A549 (cell line): ENCODE data around the gene GLOD4. TPM values are rescaled to one million over a fixed set of nuclear protein-coding genes. Genes with fewer than 3 reads are reported as not detected.

Experiments used
- ATAC-seq, 2 experiments: fragments of 200-7000 bp in 1 of 2; fragments of >200 bp in 1 of 2; cut with Nextera tagmentation in 1 of 2; cut with Tn5 transposase in 1 of 2; 3 replicates each; pipeline versions ENCODE4 v1.8.0 to v1.9.1; 2018 to 2020; ENCODE audit warnings: mild to moderate bottlenecking in 1 of 2, moderate library complexity in 1 of 2
- CTCF ChIA-PET: fragments of 300-600 bp; sonication (Branson Sonifier 250); formaldehyde crosslinking; extraction: SDS; loops from one replicate; lab custom pipeline; 2021; ENCODE audit warnings: antibody characterized with exemption, inconsistent platforms; lab: Yijun Ruan, JAX
- POLR2A ChIA-PET: fragments of 350-600 bp; formaldehyde crosslinking; extraction: SDS; loops from one replicate; lab custom pipeline; 2021; ENCODE audit warnings: antibody characterized with exemption, inconsistent platforms; lab: Yijun Ruan, JAX
- DNase-seq, 2 experiments: peaks; one replicate each; pipeline versions ENCODE4 v3.0.0 to v3.0.0-alpha.2; 2011 to 2016; ENCODE audit warnings: low read depth in 1 of 2, low spot score in 1 of 2
- FAIRE-seq: peaks from 2 replicates; lab custom pipeline; 2011; peaks lifted over from hg19 to GRCh38; lab: Jason Lieb, UNC
- H3K27ac ChIP-seq, 2 experiments: fragments of >200 bp; sonication (Bioruptor Twin); formaldehyde crosslinking; 3 replicates each; pipeline ENCODE4 v1.5.1; 2016 to 2017
- H3K4me1 ChIP-seq: fragments of >200 bp; sonication (Bioruptor Twin); formaldehyde crosslinking; 3 replicates; pipeline ENCODE4 v1.6.1; 2016
- H3K4me2 ChIP-seq: fragments of >200 bp; sonication (Bioruptor Twin); formaldehyde crosslinking; 3 replicates; pipeline ENCODE4 v1.6.1; 2016
- H3K4me3 ChIP-seq: fragments of >200 bp; sonication (Bioruptor Twin); formaldehyde crosslinking; 3 replicates; pipeline ENCODE4 v1.5.1; 2016
- H3K9me3 ChIP-seq: fragments of >200 bp; sonication (Bioruptor Twin); formaldehyde crosslinking; 3 replicates; pipeline ENCODE4 v1.6.1; 2016
- ATOH8 ChIP-seq: fragments of 250-450 bp; sonication (Bioruptor Pico); IDR thresholded peaks from 2 replicates; pipeline ENCODE4 v1.5.0; 2020; ENCODE audit warnings: low read depth, mild to moderate bottlenecking, moderate library complexity
- BCL3 ChIP-seq: fragments of >200 bp; sonication (Bioruptor Twin); formaldehyde crosslinking; IDR thresholded peaks from 3 replicates; pipeline ENCODE4 v1.6.1; 2016
- BHLHE40 ChIP-seq: IDR thresholded peaks from 2 replicates; pipeline ENCODE4 v1.6.1; 2012; ENCODE audit warnings: low read depth, low read length, inconsistent platforms
- CEBPB ChIP-seq, 2 experiments: fragments of >200 bp in 1 of 2; sonication (Bioruptor Twin) in 1 of 2; formaldehyde crosslinking in 1 of 2; IDR thresholded peaks; 2 replicates each; pipeline ENCODE4 v1.6.1; 2012 to 2016
- CHD2 ChIP-seq: fragments of 150-350 bp; IDR thresholded peaks from 2 replicates; pipeline ENCODE4 v1.6.1; 2014; ENCODE audit warnings: low read length; ENCODE audit not compliant: partially characterized antibody
- EP300 ChIP-seq, 2 experiments: fragments of >200 bp; sonication (Bioruptor Twin); formaldehyde crosslinking; IDR thresholded peaks; 2 replicates in 1 of 2; 3 replicates in 1 of 2; pipeline ENCODE4 v1.6.1; 2016 to 2017
- ESRRA ChIP-seq: fragments of 150-350 bp; IDR thresholded peaks from 2 replicates; pipeline ENCODE4 v1.6.1; 2014; ENCODE audit warnings: mild to moderate bottlenecking, low read length, borderline replicate concordance
- FOSB ChIP-seq: fragments of 250-450 bp; sonication (Bioruptor Pico); IDR thresholded peaks from 2 replicates; pipeline ENCODE4 v1.5.0; 2020; ENCODE audit warnings: mild to moderate bottlenecking, moderate library complexity
- HOXB5 ChIP-seq: fragments of 250-450 bp; sonication (Bioruptor Pico); IDR thresholded peaks from 2 replicates; pipeline ENCODE4 v1.5.0; 2020; ENCODE audit warnings: mild to moderate bottlenecking, moderate library complexity
- KDM1A ChIP-seq: fragments of 200-600 bp; sonication (generic); IDR thresholded peaks from 2 replicates; pipeline ENCODE4 v1.6.1; 2016; ENCODE audit warnings: low read depth, mild to moderate bottlenecking
- MAFK ChIP-seq: fragments of 450-650 bp; IDR thresholded peaks from 2 replicates; pipeline ENCODE4 v1.6.1; 2014; ENCODE audit not compliant: partially characterized antibody
- MAZ ChIP-seq: fragments of 150-350 bp; IDR thresholded peaks from 2 replicates; pipeline ENCODE4 v1.6.1; 2014; ENCODE audit warnings: antibody characterized with exemption, low read depth, low read length, borderline replicate concordance
- NPAS2 ChIP-seq: fragments of 250-450 bp; sonication (Bioruptor Pico); IDR thresholded peaks from 2 replicates; pipeline ENCODE4 v1.8.0; 2022; ENCODE audit warnings: mild to moderate bottlenecking, moderate library complexity, borderline replicate concordance
- POLR2AphosphoS2 ChIP-seq: conservative IDR thresholded peaks from 2 replicates; pipeline ENCODE4 v1.6.1; 2012; ENCODE audit warnings: low read length, improper control_type of control experiment, inconsistent platforms
- RAD21 ChIP-seq, 2 experiments: fragments of >200 bp in 1 of 2; sonication (Bioruptor Twin) in 1 of 2; formaldehyde crosslinking in 1 of 2; IDR thresholded peaks in 1 of 2; conservative IDR thresholded peaks in 1 of 2; 2 replicates in 1 of 2; 3 replicates in 1 of 2; pipeline ENCODE4 v1.6.1; 2012 to 2018; ENCODE audit warnings: inconsistent platforms in 1 of 2
- RFX5 ChIP-seq: fragments of 450-650 bp; IDR thresholded peaks from 2 replicates; pipeline ENCODE4 v1.7.1; 2014; ENCODE audit warnings: antibody characterized with exemption, mild to moderate bottlenecking, moderate library complexity
- RNF2 ChIP-seq: fragments of 200-600 bp; sonication (generic); IDR thresholded peaks from 2 replicates; pipeline ENCODE4 v1.6.1; 2016; ENCODE audit warnings: low read depth, mild to moderate bottlenecking, antibody characterized with exemption, moderate library complexity, borderline replicate concordance
- TFCP2L1 ChIP-seq: fragments of 250-450 bp; sonication (Bioruptor Pico); IDR thresholded peaks from 2 replicates; pipeline ENCODE4 v1.5.0; 2021; ENCODE audit warnings: mild to moderate bottlenecking
- TP53 ChIP-seq: fragments of 250-450 bp; sonication (Bioruptor Pico); IDR thresholded peaks from 2 replicates; pipeline ENCODE4 v1.5.0; 2021; ENCODE audit warnings: mild to moderate bottlenecking, moderate library complexity
- ZFP36 ChIP-seq: fragments of 450-650 bp; IDR thresholded peaks from 2 replicates; pipeline ENCODE4 v1.6.1; 2014; ENCODE audit warnings: borderline replicate concordance; ENCODE audit not compliant: partially characterized antibody
- WGBS: methylation state at CpG from one replicate; pipeline ENCODE4 v1.1.6; 2017; ENCODE audit errors: missing lambda C conversion rate; 5-methylcytosine and 5-hydroxymethylcytosine counted together
- polyA plus RNA-seq, 4 experiments: library from polyadenylated mRNA; depleted of rRNA in 3 of 4; stranded (reverse); fragments of >200 nt; fragmentation: RNase III in 1 of 4; extraction: RNeasy Plus Mini Kit Qiagen cat#74134 plus additional on column Dnase treatment in 1 of 4; gene quantifications; 2 replicates in 3 of 4; 3 replicates in 1 of 4; pipeline ENCODE4 v1.2.3, GENCODE V29; 2011 to 2017
- TF ChIP-seq, protein P1 (sequence below): fragments of 250-450 bp; sonication (Bioruptor Pico); IDR thresholded peaks from 2 replicates; pipeline ENCODE4 v1.5.0; 2021; ENCODE audit warnings: mild to moderate bottlenecking, moderate library complexity, borderline replicate concordance

Gene GLOD4
- polyA plus RNA-seq, 2 of the 4 experiments (the other 2 are of a cell fraction): 133 to 141 TPM

- Histone ChIP-seq H3K27ac (no peak overlapping the region), H3K4me3 (no peak overlapping the region), H3K4me2 (no peak overlapping the region), H3K9me3 (no peaks in the 10 kb centered on the region), H3K4me1 (no peaks in the 10 kb centered on the region)
- DNase-seq: no peak
- CTCF ChIA-PET: interaction anchor here (0.9 to 4.5 kb wide), 6 partner anchors 9 to 255 kb away, joined by 3 to 21 read pairs (median 5); partner anchors contain the start of genes NXN and TIMM22
- POLR2A ChIA-PET: no interaction called here
- WGBS: 96% methylated on average over 11 of the region's 11 CpGs
- peak; percentile 7 to 20; a peak in 1 of 6 replicates for ATAC-seq
- no peak for FAIRE-seq
- TF ChIP-seq HOXB5 (CRISPR knock-in tag) (no peak), BHLHE40 (no peak), NPAS2 (CRISPR knock-in tag) (no peak), CHD2 (no peak), POLR2AphosphoS2 (peak; percentile 17; the same call in 1 of the 2 replicates), ESRRA (no peak)
Observed at GRCh38 chr17:742147-742793, 39.8 kb downstream of the GLOD4 start.

DNA sequence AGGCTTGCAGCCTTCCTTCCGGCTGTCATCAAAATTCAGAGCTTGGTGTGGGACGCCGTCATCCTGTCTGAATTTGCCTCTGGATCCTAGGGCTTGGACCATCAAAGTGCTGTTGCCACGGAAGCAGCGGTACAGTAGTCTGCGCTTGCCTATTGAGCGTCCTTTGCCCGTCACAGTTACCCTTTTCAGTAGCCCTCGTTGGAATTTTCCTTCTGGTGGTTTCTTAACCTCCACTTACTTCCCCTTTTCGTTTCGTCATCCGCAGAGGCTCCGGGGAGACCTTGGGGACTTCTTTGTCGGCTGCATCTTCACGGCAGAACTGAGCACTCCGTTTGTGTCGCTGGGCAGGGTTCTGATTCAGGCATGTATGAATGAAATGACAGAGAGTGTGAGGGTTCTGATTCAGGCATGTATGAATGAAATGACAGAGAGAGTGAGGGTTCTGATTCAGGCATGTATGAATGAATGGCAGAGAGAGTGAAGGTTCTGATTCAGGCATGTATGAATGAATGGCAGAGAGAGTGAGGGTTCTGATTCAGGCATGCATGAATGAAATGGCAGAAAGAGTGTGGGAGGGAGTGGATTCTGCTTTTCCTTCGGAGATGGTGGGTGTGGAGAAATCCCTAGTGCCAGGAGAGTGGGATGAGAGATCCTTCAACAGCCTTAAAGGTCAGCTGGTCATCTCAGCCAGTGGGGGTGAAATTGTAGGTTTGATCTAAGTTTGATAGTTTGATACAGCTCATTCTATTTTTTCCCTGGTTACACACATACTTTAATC, 41.7 kb downstream of the GLOD4 start:
- peak; percentile 61 for FAIRE-seq
- 92% methylated on average over 18 of the region's 18 CpGs for WGBS
- no peak for DNase-seq
- no peak for TF ChIP-seq EP300 (IDR thresholded peaks at IDR 0.05)
- TF ChIP-seq CEBPB (IDR thresholded peaks at IDR 0.05): no peak
- no peak for TF ChIP-seq MAZ
- TF ChIP-seq RNF2: no peak
- no peak for TF ChIP-seq ATOH8
- TF ChIP-seq RFX5: no peak
- TF ChIP-seq FOSB (CRISPR knock-in tag): no peak
- no peak for TF ChIP-seq RAD21 (conservative IDR thresholded peaks at IDR 0.05 in 1 of 2, IDR thresholded peaks at IDR 0.05 in 1 of 2)
- TF ChIP-seq, protein P1, sequence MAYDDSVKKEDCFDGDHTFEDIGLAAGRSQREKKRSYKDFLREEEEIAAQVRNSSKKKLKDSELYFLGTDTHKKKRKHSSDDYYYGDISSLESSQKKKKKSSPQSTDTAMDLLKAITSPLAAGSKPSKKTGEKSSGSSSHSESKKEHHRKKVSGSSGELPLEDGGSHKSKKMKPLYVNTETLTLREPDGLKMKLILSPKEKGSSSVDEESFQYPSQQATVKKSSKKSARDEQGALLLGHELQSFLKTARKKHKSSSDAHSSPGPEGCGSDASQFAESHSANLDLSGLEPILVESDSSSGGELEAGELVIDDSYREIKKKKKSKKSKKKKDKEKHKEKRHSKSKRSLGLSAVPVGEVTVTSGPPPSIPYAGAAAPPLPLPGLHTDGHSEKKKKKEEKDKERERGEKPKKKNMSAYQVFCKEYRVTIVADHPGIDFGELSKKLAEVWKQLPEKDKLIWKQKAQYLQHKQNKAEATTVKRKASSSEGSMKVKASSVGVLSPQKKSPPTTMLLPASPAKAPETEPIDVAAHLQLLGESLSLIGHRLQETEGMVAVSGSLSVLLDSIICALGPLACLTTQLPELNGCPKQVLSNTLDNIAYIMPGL (CRISPR knock-in tag): no peak
- TF ChIP-seq TFCP2L1 (CRISPR knock-in tag): no peak
- no peak for TF ChIP-seq BCL3
- TF ChIP-seq KDM1A: no peak
- TF ChIP-seq ZFP36: no peak
- no peak for TF ChIP-seq MAFK
- TF ChIP-seq TP53 (CRISPR knock-in tag): no peak
- TF ChIP-seq, all 56 proteins: peak for 0
- Histone ChIP-seq H3K9me3 (no peaks in the 10 kb centered on the region), H3K4me1 (no peaks in the 10 kb centered on the region), H3K27ac (no peak overlapping the region), H3K4me3 (no peak overlapping the region), H3K4me2 (no peak overlapping the region)
- no peak for ATAC-seq
- POLR2A ChIA-PET: no interaction called here
- CTCF ChIA-PET: interaction anchor here (0.6 to 3.6 kb wide), 7 partner anchors 10 to 328 kb away, joined by 3 to 14 read pairs (median 4); partner anchors contain the start of gene GEMIN4
